SK-N-DZ (cell line): ENCODE data around the gene DES.

Source experiments
- DNase-seq: peaks from one replicate; pipeline ENCODE4 v3.0.0-alpha.2; 2015; ENCODE audit warnings: low spot score

Gene DES

GRCh38 chr2:219419331-219420197, 1.4 kb downstream of the DES start:
- no peak for DNase-seq

- no peak for DNase-seq
Observed at GRCh38 chr2:219420687-219421086, 2.5 kb downstream of the DES start.

DNA sequence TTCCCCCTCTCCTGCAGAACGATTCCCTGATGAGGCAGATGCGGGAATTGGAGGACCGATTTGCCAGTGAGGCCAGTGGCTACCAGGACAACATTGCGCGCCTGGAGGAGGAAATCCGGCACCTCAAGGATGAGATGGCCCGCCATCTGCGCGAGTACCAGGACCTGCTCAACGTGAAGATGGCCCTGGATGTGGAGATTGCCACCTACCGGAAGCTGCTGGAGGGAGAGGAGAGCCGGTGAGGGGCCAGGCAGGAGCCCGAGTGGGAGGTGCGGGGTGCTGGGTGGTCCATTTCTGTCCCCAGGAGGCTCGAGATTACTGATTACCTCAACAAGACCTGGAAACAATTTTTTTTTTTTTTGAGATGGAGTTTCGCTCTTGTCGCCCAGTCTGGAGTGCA, 3.1 kb downstream of the DES start:
- DNase-seq = no peak

- no peak for DNase-seq
Observed at GRCh38 chr2:219422952-219423534, 4.9 kb downstream of the DES start.

GRCh38 chr2:219423652-219424377, 5.6 kb downstream of the DES start:
- no peak for DNase-seq

DNA sequence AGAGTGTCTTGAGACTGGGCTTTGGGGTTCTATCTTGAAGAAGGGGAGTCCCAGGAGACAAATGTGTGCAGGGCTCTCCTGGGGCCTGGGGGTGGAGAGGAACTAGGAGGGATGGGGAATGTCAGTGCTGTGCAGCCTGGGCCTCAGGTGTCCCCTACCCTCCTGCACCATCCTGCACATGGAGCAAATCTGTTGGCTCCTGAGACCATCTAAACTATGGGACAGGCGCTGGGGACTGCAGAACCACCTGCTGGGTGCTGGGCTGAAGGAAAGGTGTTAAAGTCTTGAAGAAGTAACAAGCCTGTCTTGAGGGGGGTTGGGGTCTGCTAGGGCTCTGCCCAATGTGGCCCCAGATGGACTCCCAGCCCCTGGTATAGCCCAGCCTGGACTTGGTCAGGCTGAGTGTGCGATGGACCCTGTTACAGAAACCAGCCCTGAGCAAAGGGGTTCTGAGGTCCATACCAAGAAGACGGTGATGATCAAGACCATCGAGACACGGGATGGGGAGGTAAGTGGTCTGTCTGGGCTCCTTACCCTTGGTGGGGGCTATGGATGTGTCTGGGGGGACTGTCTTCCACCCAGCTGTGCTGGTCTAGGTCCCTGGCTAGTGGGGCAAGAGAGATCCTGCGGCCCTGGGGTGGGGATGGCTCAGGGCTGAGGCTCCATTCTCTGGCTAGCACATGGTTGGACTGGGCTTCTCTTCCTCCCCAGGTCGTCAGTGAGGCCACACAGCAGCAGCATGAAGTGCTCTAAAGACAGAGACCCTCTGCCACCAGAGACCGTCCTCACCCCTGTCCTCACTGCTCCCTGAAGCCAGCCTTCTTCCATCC, 7.3 kb downstream of the DES start:
- DNase-seq = no peak

DNA sequence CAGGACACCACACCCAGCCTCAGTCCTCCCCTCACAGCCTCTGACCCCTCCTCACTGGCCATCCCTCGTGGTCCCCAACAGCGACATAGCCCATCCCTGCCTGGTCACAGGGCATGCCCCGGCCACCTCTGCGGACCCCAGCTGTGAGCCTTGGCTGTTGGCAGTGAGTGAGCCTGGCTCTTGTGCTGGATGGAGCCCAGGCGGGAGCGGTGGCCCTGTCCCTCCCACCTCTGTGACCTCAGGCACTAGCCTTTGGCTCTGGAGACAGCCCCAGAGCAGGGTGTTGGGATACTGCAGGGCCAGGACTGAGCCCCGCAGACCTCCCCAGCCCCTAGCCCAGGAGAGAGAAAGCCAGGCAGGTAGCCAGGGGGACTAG, 7.9 kb downstream of the DES start:
- no peak for DNase-seq

- no peak for DNase-seq
Observed at GRCh38 chr2:219426534-219427136, 8.5 kb downstream of the DES start.

DNA sequence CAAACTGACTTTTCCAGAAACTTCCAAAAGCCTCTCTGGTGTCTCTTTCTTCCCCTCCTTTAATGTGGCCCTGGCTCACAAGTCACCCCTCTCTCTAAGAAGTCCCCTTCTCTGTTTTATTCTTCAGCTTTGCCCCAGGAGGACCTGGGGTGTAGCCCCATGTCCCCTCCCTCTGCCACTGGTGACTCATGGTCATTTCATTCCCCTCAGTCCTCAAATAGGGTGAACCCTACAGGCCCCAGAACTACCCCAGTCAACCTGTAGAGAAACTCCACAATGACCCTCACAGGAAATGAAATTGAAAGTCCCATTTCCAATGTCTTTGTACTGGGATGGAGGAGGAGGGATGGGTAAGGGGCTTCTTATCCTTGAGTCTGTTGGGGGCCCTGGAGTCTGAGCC, 10.3 kb downstream of the DES start:
- DNase-seq = no peak

GRCh38 chr2:219429958-219430606, 11.9 kb downstream of the DES start:
- DNase-seq = no peak

DNA sequence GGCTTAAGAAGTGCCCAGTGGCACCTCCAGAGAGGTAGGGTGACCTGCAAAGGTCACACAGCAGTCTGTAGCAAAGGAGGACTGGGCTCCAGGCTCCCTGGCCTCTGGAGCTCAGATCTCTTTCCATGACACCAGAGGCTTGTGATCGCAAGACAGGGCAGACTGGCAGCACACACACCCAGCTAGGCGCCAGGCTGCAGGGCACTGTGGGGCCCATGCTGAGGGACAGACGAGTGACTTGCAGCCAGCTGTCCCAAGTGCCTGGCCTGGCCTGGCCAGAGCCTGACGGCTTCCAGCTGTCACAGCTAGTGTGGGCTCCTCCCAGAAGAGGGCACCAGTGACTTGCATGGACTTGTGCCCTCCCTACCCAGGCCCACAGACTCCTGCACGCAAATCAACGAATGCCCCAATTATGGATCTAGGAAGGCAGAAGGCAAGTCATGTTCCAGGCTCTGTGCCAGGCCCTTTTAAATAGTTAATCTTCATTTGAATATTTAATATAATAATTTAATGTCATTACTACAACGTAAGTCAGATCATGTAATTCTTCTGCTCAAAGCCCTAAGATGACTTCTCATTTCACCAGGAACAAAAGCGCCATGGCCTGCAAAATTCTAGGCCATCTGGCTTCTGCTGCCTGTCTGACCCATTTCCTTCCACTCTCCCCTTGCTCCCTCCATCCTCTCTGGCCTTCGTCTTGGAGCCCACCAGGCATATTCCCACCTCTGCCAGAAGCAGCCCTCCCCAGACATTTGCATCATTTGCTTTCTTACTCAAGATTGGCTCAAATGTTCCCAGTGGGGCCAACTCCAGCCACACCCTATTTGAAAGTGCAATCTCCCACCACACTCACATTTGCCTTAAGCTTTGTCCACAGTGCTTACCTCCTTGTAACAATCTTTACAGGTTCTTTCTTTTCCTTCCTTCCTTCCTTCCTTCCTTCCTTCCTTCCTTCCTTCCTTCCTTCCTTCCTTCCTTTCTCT, 12.7 kb downstream of the DES start:
- DNase-seq = peak; percentile 66

- peak; percentile 76 for DNase-seq
Observed at GRCh38 chr2:219433666-219434467, 15.7 kb downstream of the DES start.

GRCh38 chr2:219434468-219434717, 16.2 kb downstream of the DES start:
- no peak for DNase-seq

DNA sequence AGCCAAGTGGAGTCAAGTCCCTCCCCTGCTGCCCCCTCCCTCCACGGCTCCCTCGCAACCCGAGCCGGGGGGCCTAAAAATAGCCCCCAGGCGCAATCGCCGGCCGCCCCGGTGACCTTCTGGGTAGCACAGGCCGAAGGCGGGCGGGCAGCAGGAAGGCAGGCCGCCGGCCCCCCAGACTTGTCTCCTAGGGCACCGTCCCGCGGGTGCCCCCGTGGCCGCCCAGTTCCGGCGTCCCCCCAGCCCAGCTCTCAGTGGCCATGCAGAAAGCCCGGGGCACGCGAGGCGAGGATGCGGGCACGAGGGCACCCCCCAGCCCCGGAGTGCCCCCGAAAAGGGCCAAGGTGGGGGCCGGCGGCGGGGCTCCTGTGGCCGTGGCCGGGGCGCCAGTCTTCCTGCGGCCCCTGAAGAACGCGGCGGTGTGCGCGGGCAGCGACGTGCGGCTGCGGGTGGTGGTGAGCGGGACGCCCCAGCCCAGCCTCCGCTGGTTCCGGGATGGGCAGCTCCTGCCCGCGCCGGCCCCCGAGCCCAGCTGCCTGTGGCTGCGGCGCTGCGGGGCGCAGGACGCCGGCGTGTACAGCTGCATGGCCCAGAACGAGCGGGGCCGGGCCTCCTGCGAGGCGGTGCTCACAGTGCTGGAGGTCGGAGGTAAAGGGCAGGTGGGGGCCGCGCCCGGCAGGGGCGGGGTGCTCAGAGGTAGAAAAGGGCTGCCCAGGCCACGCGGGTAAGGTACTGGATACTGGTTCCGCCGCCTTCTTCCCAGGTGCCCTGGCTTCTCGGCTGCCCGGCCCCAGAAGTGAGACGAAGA, 16.7 kb downstream of the DES start, which contains the start of gene SPEG:
Gene SPEG, plus strand, starts transcription at position 126 of the 808 bp plus-strand sequence. Its CDS starts 135 bp downstream, at position 261.
- DNase-seq = no peak

DNA sequence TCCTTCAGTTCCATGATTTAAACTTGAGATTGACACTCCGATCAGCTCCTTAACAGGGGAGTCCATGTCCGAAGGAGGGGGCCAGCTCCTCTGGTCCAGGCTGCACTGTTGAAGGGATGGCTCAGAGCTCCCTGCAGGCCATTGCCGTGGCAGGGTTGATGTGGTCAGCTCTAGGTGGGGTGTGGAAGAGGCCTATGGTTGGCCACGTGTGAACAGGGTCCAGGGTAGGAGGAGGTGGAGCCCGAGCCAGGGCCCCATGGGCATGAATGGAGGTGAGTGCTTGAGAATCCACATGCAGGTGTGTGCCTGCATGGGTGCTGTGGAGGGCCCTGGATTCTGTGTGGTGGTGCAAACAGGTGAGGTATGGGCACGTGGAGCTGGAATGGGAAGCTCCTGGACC, 17.5 kb downstream of the DES start:
- DNase-seq = no peak

DNA sequence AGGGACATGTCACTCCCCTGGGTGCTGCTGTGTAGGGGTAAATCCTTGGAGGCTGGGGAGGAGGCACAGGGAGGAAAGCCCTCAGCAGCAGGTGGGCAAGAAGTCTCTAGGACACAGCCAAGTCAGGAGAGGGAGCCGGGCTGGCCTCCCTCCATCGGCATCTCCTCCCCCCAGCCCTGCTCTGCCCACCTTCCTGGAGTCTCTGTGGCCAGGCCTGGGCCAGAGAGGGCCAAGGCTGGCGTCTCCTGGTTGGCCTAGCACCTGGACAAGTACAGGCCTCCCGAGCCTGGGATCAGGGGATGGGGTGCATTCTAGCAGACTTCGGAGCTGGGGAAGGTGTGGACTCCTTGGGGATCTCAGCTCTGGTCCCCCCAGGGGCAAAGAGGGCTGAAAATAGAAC, 18.3 kb downstream of the DES start:
- DNase-seq = no peak

DNA sequence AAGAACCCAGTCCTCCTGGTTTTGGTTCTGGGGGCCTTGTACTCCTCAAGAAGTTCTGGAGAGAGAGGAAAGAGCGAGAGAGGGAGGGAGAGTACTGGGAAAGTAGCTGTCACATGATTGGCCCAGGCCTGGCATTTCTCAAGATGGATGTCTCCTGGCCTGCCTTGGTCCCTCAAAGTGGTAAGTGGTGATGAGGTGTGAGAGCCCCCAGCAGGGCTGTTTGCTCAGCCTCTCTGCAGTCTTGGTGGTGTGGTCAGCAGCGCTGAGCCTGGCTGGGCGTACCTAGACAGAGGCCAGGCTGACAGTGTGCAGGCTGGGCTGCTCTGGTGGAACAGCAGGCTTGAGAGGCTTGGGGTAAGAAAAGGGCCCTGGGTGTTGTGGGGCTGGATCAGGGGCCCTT, 19.0 kb downstream of the DES start:
- DNase-seq = peak; percentile 77

- no peak for DNase-seq
Observed at GRCh38 chr2:219437690-219438206, 19.6 kb downstream of the DES start.
